ENCODE results near the gene NOXO1. TPM values are rescaled to one million over a fixed set of nuclear protein-coding genes. Genes with fewer than 3 reads are reported as not detected.

NOXO1 gene
- total RNA-seq, 1 donor from 2014 or later, result not detected

DNA sequence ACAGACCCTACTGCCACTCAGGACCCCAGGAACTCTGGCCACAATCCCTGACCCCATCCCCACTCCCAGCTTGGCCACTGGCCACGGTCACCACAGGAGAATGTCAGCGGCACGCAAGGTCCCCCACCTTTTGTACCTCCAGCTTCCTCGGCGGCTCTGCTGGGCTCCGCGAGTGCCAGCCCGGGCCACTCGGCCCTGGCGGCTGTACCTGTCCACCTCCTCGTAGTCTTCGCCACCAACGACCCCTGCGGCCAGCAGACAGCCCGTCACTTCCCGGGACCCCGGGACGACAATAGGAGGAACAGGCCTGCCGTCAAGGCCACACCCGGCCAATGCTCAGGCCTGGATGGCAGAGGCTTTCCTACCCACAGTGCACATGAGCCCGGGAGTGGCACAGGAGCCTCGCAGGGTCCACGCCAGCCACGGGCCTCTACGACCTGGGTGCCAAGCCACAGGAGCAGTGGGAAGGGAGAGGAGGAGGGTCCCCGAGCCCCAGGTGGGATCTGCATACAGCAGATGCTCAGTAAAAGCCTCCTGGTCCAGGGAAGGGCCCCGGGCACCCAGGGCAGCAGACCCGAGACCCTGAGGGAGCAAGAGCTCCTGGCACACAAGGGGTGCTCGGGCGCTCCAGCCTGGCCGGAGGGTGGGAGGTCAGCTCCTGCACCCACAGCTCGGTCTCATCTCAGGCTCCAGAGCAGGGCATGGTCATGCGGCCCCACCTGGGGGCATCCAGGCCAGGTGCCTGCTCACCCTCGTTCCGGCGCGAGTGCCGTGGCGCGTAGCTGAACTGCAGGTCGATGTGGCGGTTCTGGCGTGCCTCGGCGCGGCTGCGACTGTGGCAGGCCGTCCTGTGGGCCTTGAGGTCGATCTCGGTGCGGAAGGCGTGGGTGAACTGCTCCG is 20.4 kb upstream of the NOXO1 start:
- Histone ChIP-seq H3K9me3 (no peaks in the 10 kb centered on the region), H3K36me3 (peaks cover 55 to 67% of the 10 kb centered on the region in 2 donors), H3K27me3 (no peaks in the 10 kb centered on the region), H3K4me3 (no peak overlapping the region), H3K4me1 (peaks cover 6 to 10% of the 10 kb centered on the region in 2 donors), H3K27ac (no peak overlapping the region)
- intact Hi-C loops (cut with DNase I), result no loop called here
- TF ChIP-seq, protein P1, sequence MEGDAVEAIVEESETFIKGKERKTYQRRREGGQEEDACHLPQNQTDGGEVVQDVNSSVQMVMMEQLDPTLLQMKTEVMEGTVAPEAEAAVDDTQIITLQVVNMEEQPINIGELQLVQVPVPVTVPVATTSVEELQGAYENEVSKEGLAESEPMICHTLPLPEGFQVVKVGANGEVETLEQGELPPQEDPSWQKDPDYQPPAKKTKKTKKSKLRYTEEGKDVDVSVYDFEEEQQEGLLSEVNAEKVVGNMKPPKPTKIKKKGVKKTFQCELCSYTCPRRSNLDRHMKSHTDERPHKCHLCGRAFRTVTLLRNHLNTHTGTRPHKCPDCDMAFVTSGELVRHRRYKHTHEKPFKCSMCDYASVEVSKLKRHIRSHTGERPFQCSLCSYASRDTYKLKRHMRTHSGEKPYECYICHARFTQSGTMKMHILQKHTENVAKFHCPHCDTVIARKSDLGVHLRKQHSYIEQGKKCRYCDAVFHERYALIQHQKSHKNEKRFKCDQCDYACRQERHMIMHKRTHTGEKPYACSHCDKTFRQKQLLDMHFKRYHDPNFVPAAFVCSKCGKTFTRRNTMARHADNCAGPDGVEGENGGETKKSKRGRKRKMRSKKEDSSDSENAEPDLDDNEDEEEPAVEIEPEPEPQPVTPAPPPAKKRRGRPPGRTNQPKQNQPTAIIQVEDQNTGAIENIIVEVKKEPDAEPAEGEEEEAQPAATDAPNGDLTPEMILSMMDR (IDR thresholded peaks at IDR 0.05), result no peak
- DNase-seq (ENCODE audit: low spot score in 2 of 2), result no peak

DNA sequence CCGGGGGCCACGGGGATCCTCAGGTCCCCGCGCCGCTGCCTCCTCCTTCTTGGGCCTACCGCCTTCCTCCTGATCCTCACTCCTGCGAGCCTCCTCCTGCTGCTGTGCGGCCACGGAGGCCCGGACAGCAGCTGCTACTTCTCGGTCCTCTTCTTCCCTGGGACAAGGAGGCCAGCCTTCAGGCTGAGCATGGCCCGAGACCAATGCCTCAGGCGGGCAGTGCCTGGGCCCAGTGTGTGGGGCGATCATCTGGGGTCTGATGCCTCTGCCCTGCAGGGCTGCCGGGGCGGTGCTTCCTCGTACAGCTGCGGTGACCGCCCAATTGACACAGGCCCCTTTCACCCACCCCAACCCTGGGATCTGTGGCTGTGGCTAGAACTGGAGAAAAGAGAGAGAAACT is 19.8 kb upstream of the NOXO1 start:
- Histone ChIP-seq H3K4me3 (no peak overlapping the region), H3K36me3 (peaks cover 55 to 68% of the 10 kb centered on the region in 2 donors), H3K27me3 (no peaks in the 10 kb centered on the region), H3K9me3 (no peaks in the 10 kb centered on the region), H3K27ac (no peak overlapping the region), H3K4me1 (peaks cover 6 to 10% of the 10 kb centered on the region in 2 donors)
- DNase-seq (ENCODE audit: low spot score in 2 of 2), result no peak
- intact Hi-C loops (cut with DNase I), result no loop called here
- TF ChIP-seq, protein P1 (IDR thresholded peaks at IDR 0.05), result no peak

DNA sequence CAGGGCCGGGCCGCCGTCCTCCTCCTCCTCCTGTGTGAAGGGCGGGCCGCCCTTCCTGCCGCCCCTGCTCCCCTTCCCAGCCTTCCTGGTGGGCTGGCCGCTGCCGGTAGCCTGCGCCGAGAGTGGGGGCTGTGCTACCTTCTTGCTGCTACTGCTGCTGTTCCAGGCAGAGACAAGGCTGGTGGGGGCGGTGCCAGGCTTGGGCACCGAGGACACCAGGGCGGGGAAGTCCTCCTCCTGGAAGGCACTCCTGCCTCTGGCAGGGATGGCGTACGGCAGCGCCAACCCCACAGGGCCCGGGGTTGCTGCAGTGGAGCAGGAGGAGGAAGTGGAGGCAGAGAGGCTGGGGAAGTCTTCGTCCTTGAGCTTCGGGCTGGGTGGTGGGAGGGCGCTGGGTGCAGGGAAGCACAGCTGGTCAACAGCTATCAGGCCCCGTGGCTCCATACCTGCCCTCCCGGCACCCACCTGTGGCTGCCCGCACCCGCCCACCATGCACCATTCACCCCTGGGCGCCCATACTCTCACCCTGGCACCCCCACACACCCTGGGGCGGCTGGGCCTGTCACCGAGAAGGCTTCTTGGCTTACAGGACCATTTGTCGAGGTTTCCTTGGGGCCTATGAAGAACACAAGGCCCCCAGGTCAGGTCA is 18.7 kb upstream of the NOXO1 start:
- peaks cover 6 to 7% of the 10 kb centered on the region in 2 donors for H3K4me1 ChIP-seq
- H3K4me3 ChIP-seq, result no peak overlapping the region
- peaks cover 55 to 68% of the 10 kb centered on the region in 2 donors for H3K36me3 ChIP-seq
- intact Hi-C loops (cut with DNase I), result no loop called here
- no peaks in the 10 kb centered on the region for H3K27me3 ChIP-seq
- no peak overlapping the region for H3K27ac ChIP-seq
- no peak for DNase-seq (ENCODE audit: low spot score in 2 of 2)
- H3K9me3 ChIP-seq, result no peaks in the 10 kb centered on the region
- TF ChIP-seq, protein P1 (IDR thresholded peaks at IDR 0.05), result no peak

DNA sequence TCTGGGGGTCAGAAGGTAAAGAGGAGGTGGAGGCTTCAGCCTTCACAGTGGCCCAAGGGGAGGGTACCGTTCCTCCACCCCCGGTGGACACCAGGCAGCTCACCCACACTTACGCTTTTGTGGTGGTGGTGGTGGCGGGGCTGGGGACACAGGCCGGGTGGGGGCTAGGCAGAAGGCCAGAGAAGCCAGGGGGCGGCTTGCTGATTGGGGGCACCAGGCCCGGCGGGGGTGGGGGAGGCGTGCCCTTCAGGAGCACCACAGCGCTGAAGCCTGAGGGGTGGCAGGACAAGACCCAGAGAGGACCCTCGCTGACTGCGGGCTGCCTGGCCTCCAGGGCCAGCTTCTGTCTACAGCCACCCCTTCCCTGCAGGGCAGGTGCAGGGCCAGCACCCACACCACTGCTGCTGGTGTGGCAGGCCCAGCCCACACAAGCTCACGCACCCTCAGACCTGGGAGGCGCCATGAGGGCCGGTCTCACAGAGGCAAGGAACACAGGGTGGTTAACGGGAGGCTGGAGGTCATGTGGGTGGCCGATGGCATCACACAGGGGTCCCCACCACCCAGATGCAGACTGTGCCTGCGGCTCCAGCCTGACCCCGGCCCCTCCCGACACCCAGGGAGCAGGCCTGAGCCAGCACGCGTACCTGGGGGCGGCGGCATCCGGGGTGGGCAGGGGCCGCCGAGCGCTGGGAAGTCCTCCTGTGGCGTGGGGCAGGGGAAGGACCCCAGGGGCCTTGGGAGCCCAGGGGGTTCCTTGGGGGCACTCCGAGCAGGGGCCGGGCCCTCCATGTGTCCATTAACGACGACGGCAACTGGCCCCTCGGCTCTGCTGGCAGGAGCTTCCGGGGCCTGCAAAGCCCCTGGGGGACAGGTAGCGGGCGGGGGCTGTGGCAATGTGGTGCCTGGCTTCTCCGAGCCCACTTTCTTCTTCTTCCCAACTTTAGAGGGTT is 17.9 kb upstream of the NOXO1 start:
- H3K9me3 ChIP-seq, result no peaks in the 10 kb centered on the region
- DNase-seq (ENCODE audit: low spot score in 2 of 2), result no peak
- no peak overlapping the region for H3K4me3 ChIP-seq
- H3K36me3 ChIP-seq, result peaks cover 55 to 68% of the 10 kb centered on the region in 2 donors
- TF ChIP-seq, protein P1 (IDR thresholded peaks at IDR 0.05), result no peak
- intact Hi-C loops (cut with DNase I), result no loop called here
- peaks cover 2% of the 10 kb centered on the region in 2 donors for H3K4me1 ChIP-seq
- no peaks in the 10 kb centered on the region for H3K27me3 ChIP-seq
- no peak overlapping the region for H3K27ac ChIP-seq

DNA sequence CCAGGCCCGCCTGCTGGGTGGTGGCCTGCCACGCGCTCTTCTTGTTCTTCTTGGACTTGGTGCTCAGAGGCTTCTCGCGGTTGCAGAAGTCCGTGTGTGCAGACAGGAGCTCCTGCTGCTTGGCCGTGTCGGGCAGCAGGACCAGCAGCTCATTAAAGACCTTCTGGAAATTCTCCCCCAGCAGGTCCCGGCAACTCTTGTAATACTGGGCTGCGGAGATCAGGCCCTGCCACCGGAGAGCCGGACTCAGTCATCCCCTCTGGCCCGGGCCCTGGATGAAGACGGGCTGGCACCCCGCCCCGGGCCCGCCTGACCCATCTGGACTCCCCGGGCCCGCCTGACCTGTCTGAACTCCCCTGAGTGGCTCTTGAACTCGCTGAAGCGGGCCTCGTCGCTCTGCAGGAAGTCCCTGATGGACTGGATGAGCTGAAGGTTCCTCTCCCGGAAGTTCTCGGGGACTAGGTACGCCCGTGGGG is 17.1 kb upstream of the NOXO1 start:
- Histone ChIP-seq H3K27ac (no peak overlapping the region), H3K36me3 (peaks cover 54 to 68% of the 10 kb centered on the region in 2 donors)
- TF ChIP-seq, protein P1 (IDR thresholded peaks at IDR 0.05), result no peak

More for the DNA sequence above, 17.1 kb upstream of the NOXO1 start:
- intact Hi-C loops (cut with DNase I), result no loop called here
- DNase-seq (ENCODE audit: low spot score in 2 of 2), result no peak
- H3K4me1 ChIP-seq, result no peaks in the 10 kb centered on the region
- no peak overlapping the region for H3K4me3 ChIP-seq
- H3K27me3 ChIP-seq, result no peaks in the 10 kb centered on the region
- H3K9me3 ChIP-seq, result no peaks in the 10 kb centered on the region

All from ascending aorta (tissue), 2 donors.